Fibroblast of villous mesenchyme (primary cell): Measurements from ENCODE around the gene APLP1. TPM values are rescaled to one million over a fixed set of nuclear protein-coding genes. Genes with fewer than 3 reads are reported as not detected.

Experiments
- DNase-seq: peaks from one replicate; pipeline ENCODE4 v3.0.0-alpha.2; 2010; ENCODE audit warnings: low read depth
- H3K4me3 ChIP-seq: 2 replicates; pipeline ENCODE4 v1.5.1; 2011; ENCODE audit warnings: low read depth, mild to moderate bottlenecking, low read length
- small RNA-seq: library from RNA; depleted of rRNA; stranded (forward); fragments of <200 nt; gene quantifications from one replicate; pipeline ENCODE3, GENCODE V24; 2012
- total RNA-seq: library from RNA; depleted of rRNA; stranded (reverse); fragments of >200 nt; gene quantifications from 2 replicates; pipeline ENCODE4 v1.2.3, GENCODE V29; 2012
- TF ChIP-seq, protein P1 (sequence below): IDR thresholded peaks from 2 replicates; pipeline ENCODE4 v1.5.1; 2012; ENCODE audit warnings: low read depth, mild to moderate bottlenecking, low read length; ENCODE audit not compliant: insufficient read depth

Gene APLP1
- total RNA-seq, 1 donor: 3.5 TPM

DNA sequence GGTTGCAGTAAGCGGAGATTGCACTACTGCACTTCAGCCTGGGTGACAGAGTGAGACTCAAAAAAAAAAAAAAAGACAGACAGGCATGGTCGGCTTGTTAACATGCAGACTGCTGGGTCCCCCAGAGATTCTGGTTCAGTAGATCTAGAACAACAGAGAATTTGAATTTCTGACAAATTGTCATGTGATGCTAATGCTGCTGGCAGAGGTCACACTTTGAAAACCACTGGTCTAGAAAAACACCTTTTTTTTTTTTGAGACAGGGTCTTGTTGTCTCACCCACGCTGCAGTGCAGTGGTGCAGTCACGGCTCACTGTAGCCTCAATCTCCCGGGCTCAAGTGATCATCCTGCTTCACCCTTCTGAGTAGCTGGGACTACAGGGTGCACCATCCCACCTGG lies 60.1 kb downstream of the APLP1 start:
- DNase-seq: no peak
- H3K4me3 ChIP-seq: no peak overlapping the region
- TF ChIP-seq, protein P1, sequence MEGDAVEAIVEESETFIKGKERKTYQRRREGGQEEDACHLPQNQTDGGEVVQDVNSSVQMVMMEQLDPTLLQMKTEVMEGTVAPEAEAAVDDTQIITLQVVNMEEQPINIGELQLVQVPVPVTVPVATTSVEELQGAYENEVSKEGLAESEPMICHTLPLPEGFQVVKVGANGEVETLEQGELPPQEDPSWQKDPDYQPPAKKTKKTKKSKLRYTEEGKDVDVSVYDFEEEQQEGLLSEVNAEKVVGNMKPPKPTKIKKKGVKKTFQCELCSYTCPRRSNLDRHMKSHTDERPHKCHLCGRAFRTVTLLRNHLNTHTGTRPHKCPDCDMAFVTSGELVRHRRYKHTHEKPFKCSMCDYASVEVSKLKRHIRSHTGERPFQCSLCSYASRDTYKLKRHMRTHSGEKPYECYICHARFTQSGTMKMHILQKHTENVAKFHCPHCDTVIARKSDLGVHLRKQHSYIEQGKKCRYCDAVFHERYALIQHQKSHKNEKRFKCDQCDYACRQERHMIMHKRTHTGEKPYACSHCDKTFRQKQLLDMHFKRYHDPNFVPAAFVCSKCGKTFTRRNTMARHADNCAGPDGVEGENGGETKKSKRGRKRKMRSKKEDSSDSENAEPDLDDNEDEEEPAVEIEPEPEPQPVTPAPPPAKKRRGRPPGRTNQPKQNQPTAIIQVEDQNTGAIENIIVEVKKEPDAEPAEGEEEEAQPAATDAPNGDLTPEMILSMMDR: no peak

Small RNA genes within 50 kb of the gene (small RNA-seq; reads per million reads assigned to genes)
- gene RN7SL402P: not detected

Other genes with a start within 250 kb of the APLP1 start
- gene RBM42, start 239.5 kb upstream of the APLP1 start, total RNA-seq: 41.0 and 54.1 TPM in 2 replicates
- under 0.01 and 0.86 TPM in 2 replicates for gene ETV2, start 226.8 kb upstream of the APLP1 start, total RNA-seq
- 165 and 215 TPM in 2 replicates for gene COX6B1, start 220.3 kb upstream of the APLP1 start, total RNA-seq
- gene UPK1A, start 202.1 kb upstream of the APLP1 start, total RNA-seq: not detected in 2 replicates
- gene ZBTB32, start 164.0 kb upstream of the APLP1 start, total RNA-seq: not detected in 2 replicates
- 5.6 and 7.4 TPM in 2 replicates for gene KMT2B, start 150.6 kb upstream of the APLP1 start, total RNA-seq
- gene IGFLR1, start 126.1 kb upstream of the APLP1 start, total RNA-seq: 0.43 and 0.64 TPM in 2 replicates
- gene U2AF1L4, start 123.2 kb upstream of the APLP1 start, total RNA-seq: 4.7 and 5.8 TPM in 2 replicates
- 14.7 and 18.7 TPM in 2 replicates for gene PSENEN, start 122.9 kb upstream of the APLP1 start, total RNA-seq
- 13.8 and 14.2 TPM in 2 replicates for gene LIN37, start 120.0 kb upstream of the APLP1 start, total RNA-seq
- gene HSPB6, start 111.5 kb upstream of the APLP1 start, total RNA-seq: 20.7 and 44.8 TPM in 2 replicates
- gene PROSER3, start 110.4 kb upstream of the APLP1 start, total RNA-seq: 8.7 and 9.5 TPM in 2 replicates
- gene ARHGAP33, start 93.0 kb upstream of the APLP1 start, total RNA-seq: 1.7 and 2.3 TPM in 2 replicates
- gene PRODH2, start 55.7 kb upstream of the APLP1 start, total RNA-seq: not detected in 2 replicates
- gene NPHS1, start 16.1 kb upstream of the APLP1 start, total RNA-seq: not detected in 2 replicates
- under 0.01 TPM in 1 of 2 replicates, not detected in the other for gene KIRREL2, start 11.7 kb upstream of the APLP1 start, total RNA-seq
- 3.0 and 3.5 TPM in 2 replicates for gene NFKBID, start 32.0 kb downstream of the APLP1 start, total RNA-seq
- gene HCST, start 34.0 kb downstream of the APLP1 start, total RNA-seq: 0.43 and 0.64 TPM in 2 replicates
- gene TYROBP, start 39.7 kb downstream of the APLP1 start, total RNA-seq: not detected in 2 replicates
- gene LRFN3, start 67.8 kb downstream of the APLP1 start, total RNA-seq: 3.5 and 6.8 TPM in 2 replicates
- 12.5 and 15.5 TPM in 2 replicates for gene SDHAF1, start 126.6 kb downstream of the APLP1 start, total RNA-seq
- 0.32 TPM in 1 of 2 replicates, not detected in the other for gene SYNE4, start 140.2 kb downstream of the APLP1 start, total RNA-seq
- 14.2 and 16.8 TPM in 2 replicates for gene ALKBH6, start 145.6 kb downstream of the APLP1 start, total RNA-seq
- 16.4 and 17.3 TPM in 2 replicates for gene CLIP3, start 164.3 kb downstream of the APLP1 start, total RNA-seq
- gene THAP8, start 185.7 kb downstream of the APLP1 start, total RNA-seq: 2.9 and 4.3 TPM in 2 replicates
- gene WDR62, start 186.3 kb downstream of the APLP1 start, total RNA-seq: 5.5 and 7.8 TPM in 2 replicates
- not detected in 2 replicates for gene OVOL3, start 242.6 kb downstream of the APLP1 start, total RNA-seq
- gene POLR2I, start 246.3 kb downstream of the APLP1 start, total RNA-seq: 26.8 and 44.5 TPM in 2 replicates
- 144 and 165 TPM in 2 replicates for gene TBCB, start 246.9 kb downstream of the APLP1 start, total RNA-seq